PC-9 (cell line): ENCODE results near the gene MCC.

Source experiments
- CTCF ChIP-seq: fragments of 200-600 bp; sonication (generic); conservative IDR thresholded peaks from 2 replicates; pipeline ENCODE4 v1.6.1; 2017; ENCODE audit warnings: mixed run types, antibody characterized with exemption, mild to moderate bottlenecking, moderate library complexity
- EZH2 ChIP-seq: fragments of 200-600 bp; sonication (generic); IDR thresholded peaks from 2 replicates; pipeline ENCODE4 v1.8.0; 2017; ENCODE audit warnings: antibody characterized with exemption, low read depth

GRCh38 chr5:113036321-113036720 is 451.9 kb downstream of the MCC start:
- TF ChIP-seq CTCF (no peak), EZH2 (no peak)
